ENCODE results near the gene PGLYRP1. TPM values are rescaled to one million over a fixed set of nuclear protein-coding genes. Genes with fewer than 3 reads are reported as not detected.
A peak's percentile ranks its signal among the peaks of the same experiment; 100 is the strongest.

The PGLYRP1 gene
- 0.43 TPM for total RNA-seq

- ATAC-seq: no peak
Measured at GRCh38 chr19:46022431-46023310, at the start of gene PGLYRP1. TSS of gene PGLYRP1 (minus strand) at chr19:46023053. CDS start at chr19:46023021, 32 bp downstream.

DNA sequence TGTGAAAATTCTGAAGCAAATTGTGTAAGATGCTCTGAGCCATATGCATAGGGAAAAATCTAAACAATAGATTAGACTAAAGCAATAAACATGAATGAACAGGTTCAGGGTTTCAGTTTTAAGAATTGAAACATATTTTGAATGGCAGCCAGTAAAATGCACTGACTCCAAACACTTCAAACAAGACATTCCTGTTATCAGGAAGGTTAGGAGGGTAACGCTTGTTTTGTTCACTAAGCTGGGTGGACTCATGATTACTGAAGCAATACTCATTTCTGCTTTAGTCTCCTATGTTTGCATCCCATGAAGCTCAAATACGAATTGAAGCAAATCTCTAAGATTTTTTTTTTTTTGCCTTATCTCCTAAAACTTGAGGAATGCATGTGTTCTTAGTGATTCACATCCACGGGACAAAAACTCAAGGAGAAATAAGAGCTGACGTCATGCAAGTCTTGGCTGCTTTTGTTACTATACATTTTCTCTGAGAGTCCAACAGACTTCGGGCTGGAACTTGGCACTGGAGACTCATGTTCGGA lies 47.0 kb upstream of the PGLYRP1 start:
- ATAC-seq (no peak), DNase-seq (ENCODE audit: low spot score) (no peak)

More at GRCh38 chr19:46022431-46023310, at the start of gene PGLYRP1:
- DNase-seq (ENCODE audit: low spot score): peak; percentile 45

DNA sequence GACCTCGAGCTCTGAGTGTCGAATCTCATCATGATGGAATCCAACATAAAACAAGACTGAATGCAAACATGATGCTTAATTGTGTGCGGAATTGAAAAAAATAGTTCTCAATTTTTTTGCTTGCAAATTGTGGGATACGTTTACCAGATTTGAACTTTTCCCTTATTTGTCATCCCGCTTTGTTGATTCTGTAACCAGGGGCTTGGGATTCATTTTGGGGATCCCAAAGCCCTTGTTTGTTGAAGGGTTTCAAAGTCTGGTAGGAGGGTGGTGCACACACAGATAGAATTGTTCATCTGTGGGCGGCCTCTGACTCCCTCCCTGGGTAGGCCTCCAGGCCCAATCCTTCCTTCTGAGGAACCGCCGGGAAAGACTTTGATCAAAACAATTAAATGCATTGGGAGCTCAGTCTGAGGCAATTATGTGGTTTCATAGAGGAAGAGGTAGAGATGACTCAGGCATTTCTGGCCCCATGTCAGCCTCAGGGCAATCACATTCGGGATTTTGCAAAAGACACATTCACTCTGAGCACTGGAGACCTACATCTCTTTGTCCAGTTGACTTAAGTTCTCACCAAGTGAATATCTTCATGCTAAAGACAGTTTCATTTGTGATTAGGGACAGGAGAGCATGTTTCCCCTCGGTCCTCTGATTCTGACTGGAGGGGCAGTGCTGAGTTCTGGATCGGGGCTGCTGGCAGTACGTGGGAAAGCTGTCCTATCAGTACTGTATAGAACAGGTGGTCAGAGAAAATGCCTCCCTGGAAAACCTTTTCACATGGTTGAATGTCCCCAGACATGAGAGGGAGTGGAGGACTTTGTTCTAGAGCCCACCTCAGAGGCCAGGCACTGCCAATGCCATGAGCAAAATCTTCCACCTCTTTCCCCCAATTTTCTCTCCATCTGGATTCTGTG lies 45.7 kb upstream of the PGLYRP1 start:
- DNase-seq (ENCODE audit: low spot score): no peak
- no peak for ATAC-seq

- ATAC-seq: no peak
- DNase-seq (ENCODE audit: low spot score): no peak
Measured at GRCh38 chr19:46067691-46068090, 44.8 kb upstream of the PGLYRP1 start.

DNA sequence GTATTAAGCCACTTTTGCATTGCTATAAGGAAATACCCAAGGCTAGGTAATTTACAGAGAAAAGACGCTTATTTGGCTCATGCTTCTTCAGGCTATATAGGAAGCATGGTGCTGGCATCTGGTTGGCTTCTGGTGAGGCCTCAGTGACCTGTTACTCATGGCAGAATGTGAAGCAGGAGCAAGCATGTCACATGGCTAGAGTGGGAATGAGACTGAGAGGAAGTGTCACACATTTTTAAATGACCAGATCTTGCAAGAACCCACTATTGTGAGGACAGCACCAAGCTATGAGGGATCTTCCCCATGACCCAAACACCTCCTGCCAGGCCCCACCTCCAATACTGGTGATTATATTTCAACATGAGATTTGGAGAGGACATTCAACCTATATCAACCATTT lies 43.6 kb upstream of the PGLYRP1 start:
- DNase-seq (ENCODE audit: low spot score) (no peak), ATAC-seq (no peak)

GRCh38 chr19:46065486-46066071 lies 42.7 kb upstream of the PGLYRP1 start:
- DNase-seq (ENCODE audit: low spot score) (no peak), ATAC-seq (no peak)

- no peak for ATAC-seq
- no peak for DNase-seq (ENCODE audit: low spot score)
Measured at GRCh38 chr19:46063201-46063600, 40.3 kb upstream of the PGLYRP1 start.

- DNase-seq (ENCODE audit: low spot score) (no peak), ATAC-seq (no peak)
Measured at GRCh38 chr19:46060012-46060411, 37.2 kb upstream of the PGLYRP1 start.

GRCh38 chr19:46058778-46059177 lies 35.9 kb upstream of the PGLYRP1 start:
- no peak for DNase-seq (ENCODE audit: low spot score)

DNA sequence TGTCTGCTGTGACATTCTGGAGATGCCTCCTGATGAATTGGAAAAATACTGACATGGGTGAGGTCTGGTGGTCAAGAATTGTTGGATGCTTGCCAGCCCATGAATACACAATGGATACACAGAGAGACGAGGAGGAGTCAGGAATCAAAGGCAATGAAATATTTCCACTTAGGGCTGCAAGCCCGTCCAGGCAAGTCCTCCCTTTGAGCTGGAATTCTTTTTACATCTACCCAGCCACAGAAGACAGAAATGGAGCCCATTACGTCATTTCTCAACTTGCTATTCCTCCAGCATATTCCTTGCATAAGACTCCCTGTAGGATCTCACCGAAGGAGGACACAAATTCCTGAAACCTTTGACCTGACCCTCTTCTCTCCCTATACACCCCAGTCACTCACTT lies 33.7 kb upstream of the PGLYRP1 start:
- DNase-seq (ENCODE audit: low spot score): no peak
- ATAC-seq: no peak

More at GRCh38 chr19:46058778-46059177, 35.9 kb upstream of the PGLYRP1 start:
- no peak for ATAC-seq

DNA sequence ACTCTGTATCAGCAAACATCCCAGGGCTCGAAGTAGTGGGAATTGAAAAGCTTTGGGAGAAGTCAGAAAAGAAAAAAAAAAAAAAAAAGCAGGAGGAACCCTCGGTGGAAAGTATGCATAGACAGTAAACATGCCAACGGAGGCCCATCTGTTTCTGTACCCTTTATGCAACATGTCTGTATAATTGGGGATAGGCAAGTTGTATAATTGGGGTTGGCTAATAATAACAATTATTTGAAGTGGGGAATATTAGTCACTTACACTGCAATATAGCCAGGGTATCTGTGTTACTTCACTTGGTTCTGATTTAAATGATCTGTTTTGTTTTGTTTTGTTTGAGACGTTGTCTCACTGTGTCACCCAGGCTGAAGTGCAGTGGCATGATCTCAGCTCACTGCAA lies 30.0 kb upstream of the PGLYRP1 start:
- no peak for ATAC-seq
- no peak for DNase-seq (ENCODE audit: low spot score)

GRCh38 chr19:46049597-46049996 lies 26.7 kb upstream of the PGLYRP1 start:
- no peak for ATAC-seq
- no peak for DNase-seq (ENCODE audit: low spot score)

DNA sequence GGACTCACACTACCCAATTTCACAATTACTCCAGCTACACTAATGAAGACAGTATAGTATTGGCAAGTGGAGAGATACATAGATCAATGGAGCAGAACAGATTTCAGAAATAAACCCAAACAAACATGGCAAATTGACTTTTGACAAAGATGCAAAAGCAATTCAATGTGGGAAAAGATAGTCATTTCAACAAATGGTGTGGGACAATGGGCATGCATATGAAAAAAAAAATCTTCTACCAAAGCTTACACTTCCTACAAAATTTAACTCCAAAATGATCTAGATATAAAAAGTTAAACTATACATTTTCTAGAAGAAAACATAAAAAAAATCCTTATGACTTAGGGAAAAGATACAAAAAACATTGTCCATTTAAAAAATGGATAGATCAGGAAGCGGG lies 20.7 kb upstream of the PGLYRP1 start:
- DNase-seq (ENCODE audit: low spot score): no peak

GRCh38 chr19:46042252-46042883 lies 19.5 kb upstream of the PGLYRP1 start:
- no peak for ATAC-seq
- DNase-seq (ENCODE audit: low spot score): no peak

More for the DNA sequence above, 20.7 kb upstream of the PGLYRP1 start:
- ATAC-seq: no peak

GRCh38 chr19:46040952-46041500 lies 18.2 kb upstream of the PGLYRP1 start, which contains the start of gene IGFL4:
TSS of gene IGFL4 (minus strand) at chr19:46041002. CDS start at chr19:46040962, 40 bp downstream.
- no peak for ATAC-seq

GRCh38 chr19:46040125-46040524 lies 17.3 kb upstream of the PGLYRP1 start:
- DNase-seq (ENCODE audit: low spot score) (no peak), ATAC-seq (no peak)

More at GRCh38 chr19:46040952-46041500, 18.2 kb upstream of the PGLYRP1 start, which contains the start of gene IGFL4:
- no peak for DNase-seq (ENCODE audit: low spot score)

DNA sequence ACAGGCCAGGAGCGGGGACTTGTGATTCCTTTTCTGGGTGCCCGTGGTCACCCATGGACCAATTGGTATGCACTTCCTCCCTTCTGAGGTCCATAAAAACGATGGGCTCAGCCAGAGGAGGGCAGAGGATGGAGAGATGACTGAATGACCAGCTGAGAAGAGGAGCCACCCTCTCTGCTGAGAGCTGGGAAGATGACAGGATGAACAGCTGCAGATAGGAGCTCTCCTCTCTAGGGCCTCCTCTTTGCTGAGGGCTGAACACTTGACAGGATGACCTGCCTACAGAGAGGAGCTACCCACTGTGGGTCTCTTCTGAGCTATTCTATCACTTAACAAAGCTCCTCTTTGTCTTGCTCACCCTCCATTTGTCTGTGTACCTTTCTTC lies 13.9 kb upstream of the PGLYRP1 start:
- ATAC-seq (no peak), DNase-seq (ENCODE audit: low spot score) (no peak)

- ATAC-seq (no peak), DNase-seq (ENCODE audit: low spot score) (no peak)
Measured at GRCh38 chr19:46035986-46036743, 13.3 kb upstream of the PGLYRP1 start.

DNA sequence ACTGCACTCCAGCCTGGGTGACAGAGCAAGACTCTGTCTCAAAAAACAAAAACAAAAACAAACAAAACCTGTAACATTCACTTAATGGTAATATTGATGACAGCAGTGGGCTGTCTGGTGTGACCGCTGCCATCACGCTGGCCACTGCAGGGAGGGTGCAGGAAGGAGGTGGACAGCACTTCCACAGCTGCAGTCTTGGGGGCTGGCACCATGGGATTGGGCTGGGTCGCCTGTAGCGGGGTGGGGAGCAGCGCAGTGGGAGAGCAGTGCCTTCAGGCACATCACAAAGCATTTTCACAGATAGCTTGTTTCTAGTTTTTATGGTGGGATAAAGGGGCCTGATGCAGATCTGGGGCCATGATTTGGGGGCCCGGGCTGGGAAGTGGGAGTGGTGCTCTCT lies 12.7 kb upstream of the PGLYRP1 start:
- no peak for DNase-seq (ENCODE audit: low spot score)
- no peak for ATAC-seq
